Transverse colon (tissue), 4 donors: ENCODE measurements around the gene NELL2.

Experiments
- EP300 ChIP-seq: sonication (generic); formaldehyde crosslinking; IDR thresholded peaks from one replicate; pipeline ENCODE4 v1.6.1; 2017; ENCODE audit warnings: antibody characterized with exemption, low read depth
- POLR2A ChIP-seq: fragments of 450-650 bp; IDR thresholded peaks from one replicate; pipeline ENCODE4 v1.6.1; 2016; ENCODE audit warnings: antibody characterized with exemption, mild to moderate bottlenecking, moderate library complexity
- POLR2AphosphoS5 ChIP-seq, 3 donors: sonication (generic); formaldehyde crosslinking; IDR thresholded peaks; one replicate each; pipeline ENCODE4 v1.6.1; 2016; ENCODE audit warnings: antibody characterized with exemption in 3 of 3
- TF ChIP-seq, protein P1 (sequence below), 5 experiments: fragments of 200-600 bp in 3 of 5; fragments of 450-650 bp in 2 of 5; sonication (generic) in 3 of 5; IDR thresholded peaks; 1 replicate in 2 of 5; 2 replicates in 3 of 5; pipeline ENCODE4 v1.5.1; 2016 to 2017; ENCODE audit warnings: antibody characterized with exemption in 5 of 5, inconsistent platforms in 3 of 5, mild to moderate bottlenecking in 2 of 5, moderate library complexity in 1 of 5

DNA sequence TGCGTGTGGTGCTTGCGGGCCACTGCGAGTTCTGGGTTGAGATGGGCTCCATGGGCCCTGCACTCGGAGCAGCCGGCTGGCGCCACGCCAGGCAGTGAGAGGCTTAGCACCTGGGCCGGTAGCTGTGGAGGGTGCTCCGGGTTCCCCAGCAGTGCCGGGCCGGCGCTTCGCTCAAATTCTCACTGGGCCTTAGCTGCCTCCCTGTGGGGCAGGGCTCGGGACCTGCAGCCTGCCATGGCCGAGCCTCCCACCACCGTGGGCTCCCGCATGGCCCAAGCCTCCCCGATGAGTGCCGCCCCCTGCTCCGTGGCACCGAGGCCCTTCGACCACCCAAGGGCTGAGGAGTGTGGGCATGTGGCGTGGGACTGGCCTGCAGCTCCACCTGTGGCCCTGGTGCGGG is 375.7 kb downstream of the NELL2 start:
- TF ChIP-seq, protein P1, sequence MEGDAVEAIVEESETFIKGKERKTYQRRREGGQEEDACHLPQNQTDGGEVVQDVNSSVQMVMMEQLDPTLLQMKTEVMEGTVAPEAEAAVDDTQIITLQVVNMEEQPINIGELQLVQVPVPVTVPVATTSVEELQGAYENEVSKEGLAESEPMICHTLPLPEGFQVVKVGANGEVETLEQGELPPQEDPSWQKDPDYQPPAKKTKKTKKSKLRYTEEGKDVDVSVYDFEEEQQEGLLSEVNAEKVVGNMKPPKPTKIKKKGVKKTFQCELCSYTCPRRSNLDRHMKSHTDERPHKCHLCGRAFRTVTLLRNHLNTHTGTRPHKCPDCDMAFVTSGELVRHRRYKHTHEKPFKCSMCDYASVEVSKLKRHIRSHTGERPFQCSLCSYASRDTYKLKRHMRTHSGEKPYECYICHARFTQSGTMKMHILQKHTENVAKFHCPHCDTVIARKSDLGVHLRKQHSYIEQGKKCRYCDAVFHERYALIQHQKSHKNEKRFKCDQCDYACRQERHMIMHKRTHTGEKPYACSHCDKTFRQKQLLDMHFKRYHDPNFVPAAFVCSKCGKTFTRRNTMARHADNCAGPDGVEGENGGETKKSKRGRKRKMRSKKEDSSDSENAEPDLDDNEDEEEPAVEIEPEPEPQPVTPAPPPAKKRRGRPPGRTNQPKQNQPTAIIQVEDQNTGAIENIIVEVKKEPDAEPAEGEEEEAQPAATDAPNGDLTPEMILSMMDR (IDR thresholded peaks at IDR 0.05), result no peak
- no peak for TF ChIP-seq POLR2A
- no peak for TF ChIP-seq POLR2AphosphoS5 (IDR thresholded peaks at IDR 0.05)
- TF ChIP-seq EP300, result no peak
